Lower leg skin (tissue), 3 donors: ENCODE results near the gene FCAR.
"Not testable (repeated sequence)": the region's sequence is repeated elsewhere in the genome, so short reads cannot be mapped to it uniquely, and the experiment has no call there.

Experiments used
- POLR2A ChIP-seq, 2 donors: fragments of 450-650 bp; IDR thresholded peaks; one replicate each; pipeline ENCODE4 v1.6.1; 2016 to 2017; ENCODE audit warnings: antibody characterized with exemption in 2 of 2, mild to moderate bottlenecking in 1 of 2, moderate library complexity in 1 of 2
- TF ChIP-seq, protein P1 (sequence below), 3 donors: fragments of 450-650 bp; IDR thresholded peaks; one replicate each; pipeline ENCODE4 v1.5.1; 2016; ENCODE audit warnings: antibody characterized with exemption in 3 of 3, mild to moderate bottlenecking in 3 of 3, moderate library complexity in 2 of 3

DNA sequence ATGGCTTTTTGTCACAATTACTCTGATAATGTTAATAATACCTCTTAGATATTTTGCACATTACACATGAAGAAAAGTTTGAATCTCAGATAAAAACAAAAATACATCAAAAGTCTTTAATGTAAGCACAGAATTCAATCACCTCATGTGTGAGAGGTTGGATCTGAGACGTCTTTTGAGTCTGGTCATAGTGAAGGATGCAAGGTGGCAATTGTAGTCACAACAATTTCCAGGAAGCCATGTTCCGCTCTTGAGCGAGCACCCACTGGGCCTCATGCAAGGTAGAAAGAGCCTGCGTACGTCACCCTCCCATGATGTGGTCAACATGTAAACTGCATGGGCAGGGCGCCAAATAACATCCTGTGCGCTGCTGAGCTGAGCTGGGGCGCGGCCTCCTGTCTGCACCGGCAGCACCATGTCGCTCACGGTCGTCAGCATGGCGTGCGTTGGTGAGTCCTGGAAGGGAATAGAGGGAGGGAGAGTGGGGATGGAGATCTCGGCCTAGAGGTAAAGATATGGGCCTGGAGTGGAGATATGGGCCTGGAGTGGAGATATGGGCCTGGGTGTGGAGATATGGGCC lies 23.9 kb upstream of the FCAR start, which contains the start of gene KIR3DL2:
- TF ChIP-seq, protein P1, sequence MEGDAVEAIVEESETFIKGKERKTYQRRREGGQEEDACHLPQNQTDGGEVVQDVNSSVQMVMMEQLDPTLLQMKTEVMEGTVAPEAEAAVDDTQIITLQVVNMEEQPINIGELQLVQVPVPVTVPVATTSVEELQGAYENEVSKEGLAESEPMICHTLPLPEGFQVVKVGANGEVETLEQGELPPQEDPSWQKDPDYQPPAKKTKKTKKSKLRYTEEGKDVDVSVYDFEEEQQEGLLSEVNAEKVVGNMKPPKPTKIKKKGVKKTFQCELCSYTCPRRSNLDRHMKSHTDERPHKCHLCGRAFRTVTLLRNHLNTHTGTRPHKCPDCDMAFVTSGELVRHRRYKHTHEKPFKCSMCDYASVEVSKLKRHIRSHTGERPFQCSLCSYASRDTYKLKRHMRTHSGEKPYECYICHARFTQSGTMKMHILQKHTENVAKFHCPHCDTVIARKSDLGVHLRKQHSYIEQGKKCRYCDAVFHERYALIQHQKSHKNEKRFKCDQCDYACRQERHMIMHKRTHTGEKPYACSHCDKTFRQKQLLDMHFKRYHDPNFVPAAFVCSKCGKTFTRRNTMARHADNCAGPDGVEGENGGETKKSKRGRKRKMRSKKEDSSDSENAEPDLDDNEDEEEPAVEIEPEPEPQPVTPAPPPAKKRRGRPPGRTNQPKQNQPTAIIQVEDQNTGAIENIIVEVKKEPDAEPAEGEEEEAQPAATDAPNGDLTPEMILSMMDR (IDR thresholded peaks at IDR 0.05): not testable (repeated sequence)
- TF ChIP-seq POLR2A (IDR thresholded peaks at IDR 0.05): not testable (repeated sequence)
